ENCODE data around the gene DYNC1LI1.
"Not testable (repeated sequence)": the region's sequence is repeated elsewhere in the genome, so short reads cannot be mapped to it uniquely, and the experiment has no call there.

Gene DYNC1LI1

GRCh38 chr3:32522682-32523081, 48.0 kb downstream of the DYNC1LI1 start:
- no peak for DNase-seq (ENCODE audit: low read depth)
- TF ChIP-seq CTCF (IDR thresholded peaks at IDR 0.05; ENCODE audit: insufficient read depth, low read depth, low read length, missing control alignments), result no peak
- no peak overlapping the region for H3K4me3 ChIP-seq (ENCODE audit: low read depth, low read length)

- DNase-seq (ENCODE audit: low read depth); H3K4me3 ChIP-seq (ENCODE audit: low read depth, low read length): not testable (repeated sequence)
Observed at GRCh38 chr3:32518921-32519320, 51.7 kb downstream of the DYNC1LI1 start.

GRCh38 chr3:32516751-32517150, 53.9 kb downstream of the DYNC1LI1 start:
- not testable (repeated sequence) for DNase-seq (ENCODE audit: low read depth); H3K4me3 ChIP-seq (ENCODE audit: low read depth, low read length)

- no peak overlapping the region for H3K4me3 ChIP-seq (ENCODE audit: low read depth, low read length)
- no peak for TF ChIP-seq CTCF (IDR thresholded peaks at IDR 0.05; ENCODE audit: insufficient read depth, low read depth, low read length, missing control alignments)
- DNase-seq (ENCODE audit: low read depth), result no peak
Observed at GRCh38 chr3:32511005-32511404, 59.7 kb downstream of the DYNC1LI1 start.

GRCh38 chr3:32510075-32510724, 60.5 kb downstream of the DYNC1LI1 start:
- no peak overlapping the region for H3K4me3 ChIP-seq (ENCODE audit: low read depth, low read length)
- peak; percentile 71 for TF ChIP-seq CTCF (IDR thresholded peaks at IDR 0.05; ENCODE audit: insufficient read depth, low read depth, low read length, missing control alignments)
- peak; percentile 78 for DNase-seq (ENCODE audit: low read depth)

- H3K4me3 ChIP-seq (ENCODE audit: low read depth, low read length), result no peak overlapping the region
- no peak for TF ChIP-seq CTCF (IDR thresholded peaks at IDR 0.05; ENCODE audit: insufficient read depth, low read depth, low read length, missing control alignments)
- no peak for DNase-seq (ENCODE audit: low read depth)
Observed at GRCh38 chr3:32508711-32509110, 61.9 kb downstream of the DYNC1LI1 start.

- no peak for TF ChIP-seq CTCF (IDR thresholded peaks at IDR 0.05; ENCODE audit: insufficient read depth, low read depth, low read length, missing control alignments)
- no peak overlapping the region for H3K4me3 ChIP-seq (ENCODE audit: low read depth, low read length)
- DNase-seq (ENCODE audit: low read depth), result no peak
Observed at GRCh38 chr3:32506466-32506865, 64.2 kb downstream of the DYNC1LI1 start.

GRCh38 chr3:32502946-32503286, 67.7 kb downstream of the DYNC1LI1 start:
- no peak for TF ChIP-seq CTCF (IDR thresholded peaks at IDR 0.05; ENCODE audit: insufficient read depth, low read depth, low read length, missing control alignments)
- DNase-seq (ENCODE audit: low read depth), result no peak

More at GRCh38 chr3:32502946-32503286, 67.7 kb downstream of the DYNC1LI1 start:
- H3K4me3 ChIP-seq (ENCODE audit: low read depth, low read length), result peak overlapping the region; percentile 78

All from GM12865 (cell line).